Islet precursor cell (in vitro differentiated cells): ENCODE measurements around the gene NDUFA6.
"Not testable (repeated sequence)": the region's sequence is repeated elsewhere in the genome, so short reads cannot be mapped to it uniquely, and the experiment has no call there.

Experiments
- DNase-seq: peaks from one replicate; pipeline ENCODE4 v3.0.0-alpha.2; 2018

The NDUFA6 gene

GRCh38 chr22:42111798-42112197, 21.2 kb upstream of the NDUFA6 start:
- DNase-seq: no peak

GRCh38 chr22:42108848-42109247, 18.3 kb upstream of the NDUFA6 start:
- DNase-seq: no peak

DNA sequence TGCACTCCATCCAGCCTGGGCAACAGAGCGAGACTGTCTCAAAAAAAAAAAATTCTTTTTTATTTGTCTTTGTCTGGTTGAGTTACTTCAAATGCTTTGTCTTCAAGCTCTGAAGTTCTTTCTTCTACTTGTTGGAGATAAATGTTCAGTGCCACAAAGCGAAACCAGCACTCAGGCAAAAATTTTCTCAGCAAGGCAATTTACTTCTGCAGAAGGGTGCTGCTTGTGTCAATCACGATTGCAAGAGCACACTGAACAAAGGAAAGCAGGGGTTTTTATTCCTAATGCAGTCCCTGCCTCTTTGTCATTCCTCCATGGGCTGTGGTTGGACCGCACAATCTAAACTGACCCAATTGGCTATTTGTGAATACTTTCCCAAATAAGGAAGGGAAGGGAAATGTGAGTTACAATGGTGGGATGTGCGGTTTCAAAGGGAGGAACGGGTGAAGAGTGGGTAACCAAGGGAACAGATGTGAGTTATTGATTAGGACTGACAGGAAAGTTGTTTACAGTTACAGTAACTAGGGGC, 13.8 kb upstream of the NDUFA6 start:
- not testable (repeated sequence) for DNase-seq

DNA sequence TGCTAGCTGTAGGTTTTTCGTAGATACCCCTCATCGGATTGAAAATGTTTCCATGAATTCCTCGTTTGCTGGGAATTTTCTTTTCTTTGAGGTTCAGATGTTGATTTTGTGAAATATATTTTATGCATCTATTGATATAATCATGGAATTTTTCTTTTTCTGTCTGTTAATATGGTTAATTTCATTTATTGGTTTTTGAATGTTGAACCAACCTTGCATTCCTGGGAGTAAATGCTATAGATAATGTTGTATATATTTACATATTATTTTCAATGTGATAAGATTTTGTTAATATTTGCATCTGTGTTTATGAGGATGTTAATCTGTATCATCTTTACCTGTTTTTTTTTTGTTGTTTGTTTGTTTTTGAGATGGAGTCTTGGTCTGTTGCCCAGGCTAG, 10.6 kb upstream of the NDUFA6 start:
- no peak for DNase-seq

- no peak for DNase-seq
These were observed 847 bp upstream of the NDUFA6 start for GRCh38 chr22:42091455-42091782.

GRCh38 chr22:42086051-42086450, 4.5 kb downstream of the NDUFA6 start:
- DNase-seq: no peak

DNA sequence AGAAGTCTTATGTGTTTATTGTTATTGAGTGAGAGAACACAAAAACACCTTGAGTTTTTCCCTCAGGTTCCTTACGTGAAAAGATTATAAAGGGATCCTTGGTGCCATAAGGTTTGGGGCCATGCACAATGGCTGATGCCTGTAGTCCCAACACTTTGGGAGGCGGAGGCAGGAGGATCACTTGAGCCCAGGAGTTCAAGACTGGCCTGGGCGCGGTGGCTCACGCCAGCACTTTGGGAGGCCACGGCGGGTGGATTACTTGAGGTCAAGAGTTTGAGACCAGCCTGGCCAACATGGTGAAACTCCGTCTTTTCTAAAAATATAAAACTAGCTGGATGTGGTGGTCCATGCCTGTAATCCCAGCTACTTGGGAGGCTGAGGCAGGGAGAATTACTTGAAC, 5.7 kb downstream of the NDUFA6 start:
- DNase-seq: no peak

GRCh38 chr22:42083119-42083518, 7.5 kb downstream of the NDUFA6 start:
- DNase-seq: no peak

GRCh38 chr22:42080287-42080686, 10.3 kb downstream of the NDUFA6 start:
- DNase-seq: peak; percentile 49

GRCh38 chr22:42079319-42080251, 11.0 kb downstream of the NDUFA6 start, which contains the start of gene SMDT1:
Gene SMDT1 (plus strand): TSS chr22:42079700. CDS start chr22:42079769, 69 bp downstream.
- peak; percentile 99 for DNase-seq

DNA sequence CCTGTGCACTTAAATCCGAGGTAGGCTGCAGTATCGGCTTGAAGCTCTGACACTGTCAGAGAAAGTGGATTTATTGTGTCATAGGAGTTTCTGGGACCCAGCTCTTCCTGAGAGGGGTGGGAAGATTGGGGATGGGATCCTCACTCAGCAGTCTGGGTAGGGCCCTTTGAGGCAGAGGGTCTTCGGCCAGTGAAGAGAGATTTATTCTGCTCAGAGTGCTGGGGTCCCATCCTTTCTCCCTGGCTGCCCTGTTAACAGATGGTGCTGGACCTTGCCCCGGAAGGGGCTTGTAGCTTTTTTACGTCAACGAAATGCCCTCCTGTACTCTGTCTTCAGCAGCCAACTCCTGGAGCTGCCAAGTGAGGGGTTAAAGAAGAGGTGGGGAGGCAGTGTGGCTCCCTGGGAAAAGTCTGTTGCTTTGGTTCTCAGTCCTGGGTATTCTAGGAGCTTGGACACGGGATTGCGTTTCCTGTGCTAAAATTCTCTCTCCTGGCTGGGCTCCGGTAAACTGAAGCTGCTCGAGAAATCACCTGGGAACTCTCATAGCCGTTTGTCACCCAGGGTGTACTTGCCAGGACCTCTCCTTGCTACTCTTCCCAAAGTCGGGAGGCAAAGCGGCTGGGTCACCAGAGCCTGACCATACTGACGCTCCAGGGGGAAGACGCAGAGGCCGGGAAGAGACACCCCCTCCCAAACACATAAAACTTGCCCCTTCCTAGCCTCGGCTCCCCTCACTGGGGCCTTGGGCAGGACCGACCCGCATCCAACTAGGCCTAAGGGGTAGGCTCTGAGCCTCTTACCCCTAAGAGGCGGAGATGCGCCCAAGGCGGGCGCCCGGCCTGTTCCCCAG, 11.9 kb downstream of the NDUFA6 start:
- DNase-seq: peak; percentile 54

- peak; percentile 46 for DNase-seq
These were observed 13.0 kb downstream of the NDUFA6 start for GRCh38 chr22:42077486-42078125.

DNA sequence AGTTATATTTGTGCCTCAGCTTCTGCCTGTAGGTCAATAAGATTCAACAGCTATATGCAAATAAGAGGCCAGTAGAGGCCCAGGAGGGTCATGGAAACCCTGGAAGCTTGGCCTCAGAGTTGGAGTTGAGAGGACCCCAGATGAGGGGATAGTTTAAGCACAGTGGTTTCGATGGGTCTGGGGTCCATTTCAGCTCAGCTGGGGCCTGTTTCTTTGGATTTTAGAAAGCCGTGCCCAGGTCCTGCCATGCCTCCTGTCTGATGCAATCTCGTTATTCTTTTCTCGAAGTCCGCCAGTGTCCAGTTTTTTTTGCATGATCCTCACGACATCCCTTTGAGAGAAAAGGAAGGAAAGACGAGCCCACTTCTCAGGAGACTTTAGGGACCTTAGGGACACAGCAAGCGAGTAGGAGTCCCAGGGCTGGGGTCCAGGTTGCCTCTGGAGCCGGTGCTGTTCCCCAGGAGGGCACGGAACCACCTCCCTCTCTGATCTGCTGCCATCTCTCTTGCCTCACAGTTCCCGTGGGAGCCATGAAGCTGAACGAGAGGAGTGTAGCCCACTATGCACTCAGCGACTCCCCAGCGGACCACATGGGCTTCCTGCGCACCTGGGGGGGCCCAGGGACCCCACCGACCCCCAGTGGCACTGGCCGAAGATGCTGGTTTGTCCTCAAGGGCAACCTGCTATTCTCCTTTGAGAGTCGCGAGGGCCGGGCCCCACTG, 13.6 kb downstream of the NDUFA6 start:
- peak; percentile 21 for DNase-seq

DNA sequence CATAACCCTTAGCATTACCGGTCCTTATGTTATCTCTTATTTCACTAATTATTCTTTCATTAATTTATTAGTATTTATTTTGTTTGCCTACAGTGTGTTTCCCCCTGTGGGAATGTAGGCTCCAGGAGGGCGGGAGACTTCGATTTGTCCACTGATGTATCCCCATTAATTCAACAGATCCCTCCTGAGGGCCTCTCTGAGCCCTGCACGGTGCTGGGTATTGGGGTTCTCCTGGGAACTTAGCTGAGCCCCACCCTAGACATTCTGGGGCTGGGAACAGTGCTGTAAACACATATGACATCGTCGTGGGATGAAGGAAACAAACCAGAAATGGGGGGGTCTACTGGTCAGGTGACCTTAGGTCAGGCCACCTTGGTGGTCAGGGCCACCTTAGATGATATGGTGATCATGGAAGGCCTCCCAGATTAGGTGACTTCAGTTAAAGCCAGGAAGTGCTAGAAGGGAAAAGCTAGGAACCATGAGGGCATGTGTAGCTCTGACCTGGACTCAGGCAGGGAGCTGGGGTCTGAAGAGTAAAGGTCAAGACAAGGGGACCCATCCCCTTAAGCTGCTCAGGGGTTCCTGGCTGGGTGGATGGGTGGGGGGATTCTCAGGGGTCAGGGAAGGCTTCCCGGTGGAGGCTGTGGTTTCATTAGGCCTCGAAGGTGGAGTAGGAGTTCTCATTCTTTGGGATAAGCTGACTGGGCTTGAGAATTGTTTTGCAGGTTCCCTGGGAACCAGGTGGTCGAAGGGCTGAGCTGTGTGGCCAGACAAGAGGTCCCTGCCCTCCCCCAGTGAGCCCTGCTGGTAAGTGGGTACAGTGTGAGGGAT, 15.5 kb downstream of the NDUFA6 start:
- no peak for DNase-seq

GRCh38 chr22:42074132-42074811, 16.3 kb downstream of the NDUFA6 start, which contains the start of gene PHETA2:
Gene PHETA2 (plus strand): TSS chr22:42074248. CDS start chr22:42077294, 3,046 bp downstream.
- peak; percentile 61 for DNase-seq

DNA sequence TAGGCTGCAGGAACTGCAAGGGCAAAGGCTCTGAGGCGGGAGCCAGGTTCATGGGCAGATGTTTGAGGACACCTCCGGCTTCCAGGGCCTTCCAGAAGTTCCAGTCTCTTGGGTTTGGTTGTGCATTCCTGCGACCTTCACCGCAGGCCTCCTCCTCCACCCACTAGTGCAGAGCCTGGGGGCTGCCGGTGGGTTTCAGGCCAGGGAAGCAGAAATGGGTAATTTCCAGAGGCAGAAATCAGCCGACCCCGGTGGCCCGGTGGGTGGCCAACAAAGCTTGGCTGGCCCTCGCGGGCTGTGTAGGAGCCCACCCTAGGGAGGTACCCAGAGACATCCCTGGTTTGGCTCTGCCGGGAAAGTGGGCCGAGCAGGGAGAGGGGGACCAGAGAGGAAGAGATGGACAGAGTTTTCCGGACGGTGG, 16.9 kb downstream of the NDUFA6 start:
- no peak for DNase-seq

GRCh38 chr22:42072606-42073330, 17.8 kb downstream of the NDUFA6 start:
- no peak for DNase-seq

DNA sequence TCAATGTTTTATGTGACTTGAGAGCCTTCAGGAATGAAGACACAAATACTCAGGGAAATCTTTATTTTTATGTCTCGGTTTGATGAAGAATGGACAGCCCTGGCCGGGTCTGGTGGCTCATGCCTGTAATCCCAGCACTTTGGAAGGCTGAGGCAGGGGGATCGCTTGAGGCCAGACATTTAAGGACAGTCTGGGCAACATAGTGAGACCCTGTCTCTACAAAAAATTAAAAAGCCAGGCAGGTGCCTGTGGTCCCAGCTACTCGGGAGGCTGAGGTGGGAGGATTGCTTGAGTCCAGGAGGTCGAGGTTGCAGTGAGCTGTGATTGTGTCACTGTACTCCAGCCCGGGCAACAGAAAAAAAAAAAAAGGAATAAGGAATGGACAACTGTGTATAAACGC, 19.1 kb downstream of the NDUFA6 start:
- DNase-seq: not testable (repeated sequence)

- DNase-seq: peak; percentile 98
These were observed 19.8 kb downstream of the NDUFA6 start, which contains the start of gene NAGA for GRCh38 chr22:42070517-42071422. Gene NAGA (minus strand): TSS chr22:42070812. CDS start chr22:42070297, 515 bp downstream.
